NCI-H1930 (cell line): ENCODE measurements around the gene CD109.
"Not testable (repeated sequence)": the region's sequence is repeated elsewhere in the genome, so short reads cannot be mapped to it uniquely, and the experiment has no call there.

Experiments
- DNase-seq, 2 experiments: peaks; one replicate each; lab custom pipeline; 2025; lab: John Stamatoyannopoulos, UW

Gene CD109

GRCh38 chr6:73791336-73791735 lies 95.3 kb downstream of the CD109 start:
- DNase-seq, result no peak

GRCh38 chr6:73792738-73793137 lies 96.7 kb downstream of the CD109 start:
- DNase-seq, result no peak

GRCh38 chr6:73796881-73797280 lies 100.9 kb downstream of the CD109 start:
- DNase-seq, result no peak

- no peak for DNase-seq
Measured at GRCh38 chr6:73797861-73798260, 101.9 kb downstream of the CD109 start.

- no peak for DNase-seq
Measured at GRCh38 chr6:73798592-73798991, 102.6 kb downstream of the CD109 start.

- no peak for DNase-seq
Measured at GRCh38 chr6:73800997-73801396, 105.0 kb downstream of the CD109 start.

- DNase-seq, result no peak
Measured at GRCh38 chr6:73801652-73802268, 105.8 kb downstream of the CD109 start.

GRCh38 chr6:73802366-73802765 lies 106.4 kb downstream of the CD109 start:
- DNase-seq, result no peak

GRCh38 chr6:73803562-73804241 lies 107.7 kb downstream of the CD109 start:
- peak in 1 of 2 experiments; percentile 10 for DNase-seq

- not testable (repeated sequence) for DNase-seq
Measured at GRCh38 chr6:73805221-73805620, 109.2 kb downstream of the CD109 start.

GRCh38 chr6:73805982-73806381 lies 110.0 kb downstream of the CD109 start:
- DNase-seq, result not testable (repeated sequence)

GRCh38 chr6:73811706-73812105 lies 115.7 kb downstream of the CD109 start:
- no peak for DNase-seq

- no peak for DNase-seq
Measured at GRCh38 chr6:73817253-73817652, 121.2 kb downstream of the CD109 start.

- DNase-seq, result no peak
Measured at GRCh38 chr6:73823046-73823735, 127.2 kb downstream of the CD109 start.

- DNase-seq, result no peak
Measured at GRCh38 chr6:73823832-73824231, 127.8 kb downstream of the CD109 start.

- DNase-seq, result no peak
Measured at GRCh38 chr6:73826571-73826970, 130.6 kb downstream of the CD109 start.

GRCh38 chr6:73830119-73830518 lies 134.1 kb downstream of the CD109 start:
- no peak for DNase-seq

- no peak for DNase-seq
Measured at GRCh38 chr6:73832313-73832712, 136.3 kb downstream of the CD109 start.

- not testable (repeated sequence) for DNase-seq
Measured at GRCh38 chr6:73844696-73845095, 148.7 kb downstream of the CD109 start.

GRCh38 chr6:73851048-73851447 lies 155.0 kb downstream of the CD109 start:
- not testable (repeated sequence) for DNase-seq

- peak; percentile 14 to 15 for DNase-seq
Measured at GRCh38 chr6:73854998-73855718, 159.2 kb downstream of the CD109 start.

GRCh38 chr6:73857341-73857890 lies 161.4 kb downstream of the CD109 start:
- DNase-seq, result no peak
